ENCODE data around the gene DNAJB5. TPM values are rescaled to one million over a fixed set of nuclear protein-coding genes. Genes with fewer than 3 reads are reported as not detected.

Gene DNAJB5
- total and polyA plus RNA-seq, 4 donors: 0.76 to 2.3 (median 1.8) TPM

DNA sequence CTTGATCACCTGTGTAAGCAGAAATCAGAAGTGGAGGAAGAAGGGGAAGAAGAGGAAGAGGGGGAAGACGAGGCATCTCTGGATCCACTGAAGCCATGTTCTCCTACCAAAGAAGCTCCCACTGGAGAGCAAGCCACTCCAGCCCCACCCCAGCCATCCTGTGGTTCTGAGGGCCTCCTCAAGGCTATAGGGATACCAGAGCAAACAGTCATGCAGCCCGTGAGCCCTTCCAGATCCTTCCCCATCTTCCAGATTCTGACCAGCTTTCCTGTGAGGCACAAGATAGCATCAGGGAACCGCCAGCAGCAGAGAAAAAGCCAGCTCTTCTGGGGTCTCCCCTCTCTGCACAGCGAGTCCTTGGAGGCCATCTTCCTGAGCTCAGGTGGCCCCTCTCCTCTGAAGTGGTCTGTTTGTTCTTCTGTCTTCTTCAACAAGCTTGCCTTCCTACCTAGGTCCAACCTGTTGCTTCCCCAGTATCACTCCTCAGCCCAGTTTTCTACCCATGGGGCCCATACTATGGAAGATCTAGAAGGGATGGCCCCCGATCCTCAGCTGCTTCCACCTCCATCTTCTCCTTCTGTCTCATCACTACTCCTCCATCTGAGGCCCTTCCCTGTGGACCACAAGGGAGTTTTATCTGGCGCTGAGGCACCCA lies 53.5 kb downstream of the DNAJB5 start:
- Histone ChIP-seq H3K9ac (ENCODE audit: low read depth in 1 of 2, low read length in 2 of 2) (no peak overlapping the region), H3K27me3 (ENCODE audit: control insufficient read depth in 4 of 4, insufficient read depth in 4 of 4, low read length in 3 of 4) (no peaks in the 10 kb centered on the region), H3K36me3 (ENCODE audit: control insufficient read depth in 4 of 4, insufficient read depth in 3 of 4, low read depth in 1 of 4, low read length in 3 of 4) (peaks cover 0 to 23% (median 16%) of the 10 kb centered on the region in 4 donors), H3K4me3 (ENCODE audit: low read depth in 1 of 3, low read length in 3 of 3) (no peak overlapping the region), H3K4me1 (ENCODE audit: control insufficient read depth in 4 of 4, insufficient read depth in 4 of 4, low read length in 3 of 4) (peaks cover 0 to 4% (median 0%) of the 10 kb centered on the region in 4 donors), H3K9me3 (ENCODE audit: control insufficient read depth in 4 of 4, low read length in 3 of 4) (no peaks in the 10 kb centered on the region), H3K27ac (ENCODE audit: low read depth in 1 of 2, low read length in 2 of 2) (peak overlapping the region in 1 of 2 donors; percentile 3)
- DNase-seq (ENCODE audit: low spot score): no peak
- no peak for TF ChIP-seq FOXA2 (IDR thresholded peaks at IDR 0.05)
- TF ChIP-seq FOXA1 (IDR thresholded peaks at IDR 0.05): no peak
- no peak for TF ChIP-seq ATF3 (IDR thresholded peaks at IDR 0.05)
- TF ChIP-seq, protein P1, sequence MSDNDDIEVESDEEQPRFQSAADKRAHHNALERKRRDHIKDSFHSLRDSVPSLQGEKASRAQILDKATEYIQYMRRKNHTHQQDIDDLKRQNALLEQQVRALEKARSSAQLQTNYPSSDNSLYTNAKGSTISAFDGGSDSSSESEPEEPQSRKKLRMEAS (IDR thresholded peaks at IDR 0.05): no peak
- no peak for TF ChIP-seq SP1 (IDR thresholded peaks at IDR 0.05)
- TF ChIP-seq, protein P2, sequence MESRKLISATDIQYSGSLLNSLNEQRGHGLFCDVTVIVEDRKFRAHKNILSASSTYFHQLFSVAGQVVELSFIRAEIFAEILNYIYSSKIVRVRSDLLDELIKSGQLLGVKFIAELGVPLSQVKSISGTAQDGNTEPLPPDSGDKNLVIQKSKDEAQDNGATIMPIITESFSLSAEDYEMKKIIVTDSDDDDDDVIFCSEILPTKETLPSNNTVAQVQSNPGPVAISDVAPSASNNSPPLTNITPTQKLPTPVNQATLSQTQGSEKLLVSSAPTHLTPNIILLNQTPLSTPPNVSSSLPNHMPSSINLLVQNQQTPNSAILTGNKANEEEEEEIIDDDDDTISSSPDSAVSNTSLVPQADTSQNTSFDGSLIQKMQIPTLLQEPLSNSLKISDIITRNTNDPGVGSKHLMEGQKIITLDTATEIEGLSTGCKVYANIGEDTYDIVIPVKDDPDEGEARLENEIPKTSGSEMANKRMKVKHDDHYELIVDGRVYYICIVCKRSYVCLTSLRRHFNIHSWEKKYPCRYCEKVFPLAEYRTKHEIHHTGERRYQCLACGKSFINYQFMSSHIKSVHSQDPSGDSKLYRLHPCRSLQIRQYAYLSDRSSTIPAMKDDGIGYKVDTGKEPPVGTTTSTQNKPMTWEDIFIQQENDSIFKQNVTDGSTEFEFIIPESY (IDR thresholded peaks at IDR 0.05): no peak
- TF ChIP-seq EGR1 (IDR thresholded peaks at IDR 0.05; ENCODE audit: low read depth in 2 of 2): no peak
- TF ChIP-seq REST (IDR thresholded peaks at IDR 0.05): no peak
- TF ChIP-seq HNF4A (conservative IDR thresholded peaks at IDR 0.05): no peak
- TF ChIP-seq, protein P3, sequence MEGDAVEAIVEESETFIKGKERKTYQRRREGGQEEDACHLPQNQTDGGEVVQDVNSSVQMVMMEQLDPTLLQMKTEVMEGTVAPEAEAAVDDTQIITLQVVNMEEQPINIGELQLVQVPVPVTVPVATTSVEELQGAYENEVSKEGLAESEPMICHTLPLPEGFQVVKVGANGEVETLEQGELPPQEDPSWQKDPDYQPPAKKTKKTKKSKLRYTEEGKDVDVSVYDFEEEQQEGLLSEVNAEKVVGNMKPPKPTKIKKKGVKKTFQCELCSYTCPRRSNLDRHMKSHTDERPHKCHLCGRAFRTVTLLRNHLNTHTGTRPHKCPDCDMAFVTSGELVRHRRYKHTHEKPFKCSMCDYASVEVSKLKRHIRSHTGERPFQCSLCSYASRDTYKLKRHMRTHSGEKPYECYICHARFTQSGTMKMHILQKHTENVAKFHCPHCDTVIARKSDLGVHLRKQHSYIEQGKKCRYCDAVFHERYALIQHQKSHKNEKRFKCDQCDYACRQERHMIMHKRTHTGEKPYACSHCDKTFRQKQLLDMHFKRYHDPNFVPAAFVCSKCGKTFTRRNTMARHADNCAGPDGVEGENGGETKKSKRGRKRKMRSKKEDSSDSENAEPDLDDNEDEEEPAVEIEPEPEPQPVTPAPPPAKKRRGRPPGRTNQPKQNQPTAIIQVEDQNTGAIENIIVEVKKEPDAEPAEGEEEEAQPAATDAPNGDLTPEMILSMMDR (IDR thresholded peaks at IDR 0.05; ENCODE audit: low read depth, low read length, missing input control): no peak
- WGBS: 95% methylated on average over 6 of the region's 6 CpGs

GRCh38 chr9:35044071-35044470 lies 54.5 kb downstream of the DNAJB5 start:
- Histone ChIP-seq H3K4me1 (ENCODE audit: control insufficient read depth in 4 of 4, insufficient read depth in 4 of 4, low read length in 3 of 4) (peaks cover 0 to 4% (median 0%) of the 10 kb centered on the region in 4 donors), H3K27me3 (ENCODE audit: control insufficient read depth in 4 of 4, insufficient read depth in 4 of 4, low read length in 3 of 4) (no peaks in the 10 kb centered on the region), H3K36me3 (ENCODE audit: control insufficient read depth in 4 of 4, insufficient read depth in 3 of 4, low read depth in 1 of 4, low read length in 3 of 4) (peaks cover 0 to 30% (median 21%) of the 10 kb centered on the region in 4 donors), H3K4me3 (ENCODE audit: low read depth in 1 of 3, low read length in 3 of 3) (no peak overlapping the region), H3K27ac (ENCODE audit: low read depth in 1 of 2, low read length in 2 of 2) (no peak overlapping the region), H3K9me3 (ENCODE audit: control insufficient read depth in 4 of 4, low read length in 3 of 4) (no peaks in the 10 kb centered on the region), H3K9ac (ENCODE audit: low read depth in 1 of 2, low read length in 2 of 2) (no peak overlapping the region)
- no peak for DNase-seq (ENCODE audit: low spot score)
- over 99% methylated on average over 3 of the region's 3 CpGs for WGBS
- no peak for TF ChIP-seq RXRA (IDR thresholded peaks at IDR 0.05)
- TF ChIP-seq NR2F2 (IDR thresholded peaks at IDR 0.05): no peak
- TF ChIP-seq FOXA1 (IDR thresholded peaks at IDR 0.05): no peak
- TF ChIP-seq, protein P3 (IDR thresholded peaks at IDR 0.05; ENCODE audit: low read depth, low read length, missing input control): no peak
- TF ChIP-seq REST (IDR thresholded peaks at IDR 0.05): no peak
- TF ChIP-seq, protein P2 (IDR thresholded peaks at IDR 0.05): no peak
- TF ChIP-seq YY1 (IDR thresholded peaks at IDR 0.05): no peak
- TF ChIP-seq HNF4G (IDR thresholded peaks at IDR 0.05): no peak
